WTC11 (cell line): ENCODE measurements around the gene LRRC37A2. TPM values are rescaled to one million over a fixed set of nuclear protein-coding genes. Genes with fewer than 3 reads are reported as not detected.
"Not testable (repeated sequence)": the region's sequence is repeated elsewhere in the genome, so short reads cannot be mapped to it uniquely, and the experiment has no call there.

Experiments
- ATAC-seq: fragments of 200-7000 bp; cut with Tn5 transposase; 2 replicates; pipeline ENCODE4 v1.10.0; 2021; ENCODE audit warnings: mild to moderate bottlenecking, moderate library complexity
- Bru-seq: library from RNA; stranded (reverse); fragments of 400-500 nt; gene quantifications from one replicate; lab custom pipeline; 2021; lab: Mats Ljungman, UMichigan
- CTCF ChIA-PET: fragments of 300-600 bp; sonication (Branson Sonifier 250); formaldehyde crosslinking; loops from one replicate; lab custom pipeline; 2021; ENCODE audit warnings: antibody characterized with exemption; lab: Charles Lee
- POLR2A ChIA-PET: fragments of 350-600 bp; sonication (Branson Sonifier 250); formaldehyde crosslinking; loops from one replicate; lab custom pipeline; 2021; ENCODE audit warnings: antibody characterized with exemption; lab: Charles Lee
- DNase-seq: peaks from one replicate; pipeline ENCODE4 v3.0.0; 2021; ENCODE audit warnings: low spot score
- H3K27ac Mint-ChIP-seq: 2 replicates; pipeline ENCODE4 v1.8.0; 2021; ENCODE audit warnings: mixed read lengths
- H3K27me3 Mint-ChIP-seq: 2 replicates; pipeline ENCODE4 v1.8.0; 2021; ENCODE audit warnings: low read depth, mild to moderate bottlenecking, moderate library complexity, mixed read lengths
- H3K36me3 Mint-ChIP-seq: 2 replicates; pipeline ENCODE4 v1.8.0; 2021; ENCODE audit warnings: mixed read lengths
- H3K4me1 Mint-ChIP-seq: 2 replicates; pipeline ENCODE4 v1.8.0; 2022; ENCODE audit warnings: mixed read lengths
- H3K4me3 Mint-ChIP-seq: 2 replicates; pipeline ENCODE4 v1.8.0; 2021; ENCODE audit warnings: mild to moderate bottlenecking, moderate library complexity, mixed read lengths
- H3K9me3 Mint-ChIP-seq: 2 replicates; pipeline ENCODE4 v1.8.0; 2021; ENCODE audit warnings: mixed read lengths
- long read RNA-seq, 3 experiments: library from RNA in 1 of 3; library from capped mRNA in 1 of 3; library from polyadenylated mRNA in 1 of 3; unstranded in 2 of 3; stranded (forward) in 1 of 3; transcript quantifications; one replicate each; pipeline ENCODE4 v2.0.0, GENCODE V29; 2021
- total RNA-seq: library from RNA; stranded (reverse); gene quantifications from 3 replicates; pipeline ENCODE4 v1.2.3, GENCODE V29; 2021

The LRRC37A2 gene
- total RNA-seq: 4.3 to 4.9 TPM (median 4.6 TPM) in 3 replicates
- percentile 58 among the genes with signal in this experiment for Bru-seq, nascent RNA
- long read RNA-seq, experiment 1: 0 reads
- long read RNA-seq, experiment 2, partial matches to known transcripts: 1 of 4 reads
- long read RNA-seq, experiment 2, other reads (novel, unspliced or antisense): 1 of 4 reads
- long read RNA-seq, experiment 3, partial matches to known transcripts: 1 of 1 reads
- long read RNA-seq, experiment 3, other reads (novel, unspliced or antisense): 0 of 1 reads

- POLR2A ChIA-PET, H3K27ac Mint-ChIP-seq, ATAC-seq, CTCF ChIA-PET, H3K4me1 Mint-ChIP-seq, DNase-seq, H3K27me3 Mint-ChIP-seq, H3K9me3 Mint-ChIP-seq, H3K36me3 Mint-ChIP-seq, H3K4me3 Mint-ChIP-seq: not testable (repeated sequence)
Measured at GRCh38 chr17:46512168-46512567, at the start of gene LRRC37A2. LRRC37A2 (plus strand) TSS chr17:46512468; CDS start chr17:46512713, 245 bp downstream.

GRCh38 chr17:46467618-46468017, 44.6 kb upstream of the LRRC37A2 start:
- H3K27ac Mint-ChIP-seq, H3K27me3 Mint-ChIP-seq, H3K9me3 Mint-ChIP-seq, CTCF ChIA-PET, POLR2A ChIA-PET, H3K4me3 Mint-ChIP-seq, DNase-seq, ATAC-seq, H3K4me1 Mint-ChIP-seq, H3K36me3 Mint-ChIP-seq: not testable (repeated sequence)

- H3K4me3 Mint-ChIP-seq, H3K36me3 Mint-ChIP-seq, H3K9me3 Mint-ChIP-seq, DNase-seq, POLR2A ChIA-PET, H3K27ac Mint-ChIP-seq, ATAC-seq, H3K27me3 Mint-ChIP-seq, H3K4me1 Mint-ChIP-seq, CTCF ChIA-PET: not testable (repeated sequence)
Measured at GRCh38 chr17:46474489-46474888, 37.8 kb upstream of the LRRC37A2 start.

GRCh38 chr17:46475583-46475982, 36.7 kb upstream of the LRRC37A2 start:
- H3K36me3 Mint-ChIP-seq, H3K4me1 Mint-ChIP-seq, POLR2A ChIA-PET, H3K4me3 Mint-ChIP-seq, H3K27ac Mint-ChIP-seq, H3K9me3 Mint-ChIP-seq, CTCF ChIA-PET, H3K27me3 Mint-ChIP-seq, ATAC-seq, DNase-seq: not testable (repeated sequence)

GRCh38 chr17:46478823-46479222, 33.4 kb upstream of the LRRC37A2 start:
- H3K36me3 Mint-ChIP-seq, CTCF ChIA-PET, H3K27me3 Mint-ChIP-seq, H3K27ac Mint-ChIP-seq, POLR2A ChIA-PET, H3K4me3 Mint-ChIP-seq, DNase-seq, ATAC-seq, H3K9me3 Mint-ChIP-seq, H3K4me1 Mint-ChIP-seq: not testable (repeated sequence)

- H3K27me3 Mint-ChIP-seq, H3K4me1 Mint-ChIP-seq, ATAC-seq, DNase-seq, H3K27ac Mint-ChIP-seq, H3K9me3 Mint-ChIP-seq, H3K36me3 Mint-ChIP-seq, H3K4me3 Mint-ChIP-seq, POLR2A ChIA-PET, CTCF ChIA-PET: not testable (repeated sequence)
Measured at GRCh38 chr17:46481310-46481709, 31.0 kb upstream of the LRRC37A2 start.

- DNase-seq, POLR2A ChIA-PET, H3K27ac Mint-ChIP-seq, ATAC-seq, H3K9me3 Mint-ChIP-seq, CTCF ChIA-PET, H3K4me1 Mint-ChIP-seq, H3K4me3 Mint-ChIP-seq, H3K27me3 Mint-ChIP-seq, H3K36me3 Mint-ChIP-seq: not testable (repeated sequence)
Measured at GRCh38 chr17:46492021-46492420, 20.2 kb upstream of the LRRC37A2 start.

- CTCF ChIA-PET: interaction anchor here (0.6 kb wide), 1 partner anchor 509 kb away, joined by 3 read pairs; no protein-coding TSS in a partner anchor
- H3K27ac Mint-ChIP-seq, H3K27me3 Mint-ChIP-seq, H3K4me1 Mint-ChIP-seq, H3K36me3 Mint-ChIP-seq, H3K4me3 Mint-ChIP-seq, ATAC-seq, DNase-seq, H3K9me3 Mint-ChIP-seq: not testable (repeated sequence)
- POLR2A ChIA-PET: interaction anchor here (0.6 kb wide), 1 partner anchor 302 kb away, joined by 6 read pairs; no protein-coding TSS in a partner anchor
Measured at GRCh38 chr17:46499437-46500139, 12.7 kb upstream of the LRRC37A2 start.

- H3K4me3 Mint-ChIP-seq, CTCF ChIA-PET, H3K36me3 Mint-ChIP-seq, H3K27ac Mint-ChIP-seq, ATAC-seq, DNase-seq, H3K9me3 Mint-ChIP-seq, H3K27me3 Mint-ChIP-seq, H3K4me1 Mint-ChIP-seq, POLR2A ChIA-PET: not testable (repeated sequence)
Measured at GRCh38 chr17:46505896-46506295, 6.4 kb upstream of the LRRC37A2 start.

GRCh38 chr17:46534716-46535115, 22.4 kb downstream of the LRRC37A2 start:
- H3K9me3 Mint-ChIP-seq, H3K27ac Mint-ChIP-seq, H3K4me3 Mint-ChIP-seq, ATAC-seq, H3K27me3 Mint-ChIP-seq, CTCF ChIA-PET, DNase-seq, H3K36me3 Mint-ChIP-seq, POLR2A ChIA-PET, H3K4me1 Mint-ChIP-seq: not testable (repeated sequence)

GRCh38 chr17:46548607-46549006, 36.3 kb downstream of the LRRC37A2 start:
- CTCF ChIA-PET: not testable (repeated sequence)

GRCh38 chr17:46559155-46559554, 46.9 kb downstream of the LRRC37A2 start:
- H3K36me3 Mint-ChIP-seq, H3K9me3 Mint-ChIP-seq, H3K4me1 Mint-ChIP-seq, DNase-seq, H3K27ac Mint-ChIP-seq, H3K27me3 Mint-ChIP-seq, POLR2A ChIA-PET, CTCF ChIA-PET, H3K4me3 Mint-ChIP-seq: not testable (repeated sequence)
- peak; percentile 86 for ATAC-seq

More at GRCh38 chr17:46548607-46549006, 36.3 kb downstream of the LRRC37A2 start:
- POLR2A ChIA-PET, H3K27me3 Mint-ChIP-seq, ATAC-seq, H3K4me3 Mint-ChIP-seq, H3K4me1 Mint-ChIP-seq, H3K9me3 Mint-ChIP-seq, H3K27ac Mint-ChIP-seq, H3K36me3 Mint-ChIP-seq, DNase-seq: not testable (repeated sequence)
